GM18520 (cell line): ENCODE data around the gene PCDHB4.
"Not testable (repeated sequence)": the region's sequence is repeated elsewhere in the genome, so short reads cannot be mapped to it uniquely, and the experiment has no call there.

Experiments
- ATAC-seq: cut with Tn5 transposase; IDR thresholded peaks from one replicate; pipeline ENCODE4 v1.9.1; 2021; ENCODE audit not compliant: unreplicated experiment

The PCDHB4 gene

GRCh38 chr5:141149812-141150211 is 28.2 kb downstream of the PCDHB4 start, which contains the start of gene PCDHB6:
Gene PCDHB6 (plus strand): TSS chr5:141150057. CDS start chr5:141150258, 201 bp downstream.
- ATAC-seq = no peak

- ATAC-seq = no peak
Observed at GRCh38 chr5:141150224-141150992, 28.8 kb downstream of the PCDHB4 start.

- no peak for ATAC-seq
Observed at GRCh38 chr5:141150993-141151325, 29.3 kb downstream of the PCDHB4 start.

- ATAC-seq = not testable (repeated sequence)
Observed at GRCh38 chr5:141151632-141152031, 30.0 kb downstream of the PCDHB4 start.

GRCh38 chr5:141152096-141152495 is 30.5 kb downstream of the PCDHB4 start:
- ATAC-seq = not testable (repeated sequence)

GRCh38 chr5:141155540-141156374 is 34.1 kb downstream of the PCDHB4 start:
- no peak for ATAC-seq

GRCh38 chr5:141157356-141157755 is 35.7 kb downstream of the PCDHB4 start:
- ATAC-seq = not testable (repeated sequence)

- not testable (repeated sequence) for ATAC-seq
Observed at GRCh38 chr5:141157901-141158300, 36.3 kb downstream of the PCDHB4 start.

GRCh38 chr5:141172381-141173204 is 51.0 kb downstream of the PCDHB4 start, which contains the start of gene PCDHB7:
Gene PCDHB7 (plus strand): TSS chr5:141172644. CDS start chr5:141172836, 192 bp downstream.
- no peak for ATAC-seq

GRCh38 chr5:141174291-141175104 is 52.9 kb downstream of the PCDHB4 start:
- ATAC-seq = not testable (repeated sequence)
